GM23338 (cell line): ENCODE results near the gene TSEN2. TPM values are rescaled to one million over a fixed set of nuclear protein-coding genes. Genes with fewer than 3 reads are reported as not detected.
A peak's percentile ranks its signal among the peaks of the same experiment; 100 is the strongest.
"Not testable (repeated sequence)": the region's sequence is repeated elsewhere in the genome, so short reads cannot be mapped to it uniquely, and the experiment has no call there.

Experiments used
- ATAC-seq: fragments of 200-7000 bp; cut with Tn5 transposase; 3 replicates; pipeline ENCODE4 v1.9.1; 2020
- DNase-seq: peaks from one replicate; pipeline ENCODE4 v3.0.0-alpha.2; 2015; ENCODE audit warnings: low spot score
- H2AFZ ChIP-seq: fragments of 200-600 bp; sonication (generic); 2 replicates; pipeline ENCODE4 v1.8.0; 2016; ENCODE audit warnings: antibody characterized with exemption, mild to moderate bottlenecking, moderate library complexity
- H3F3A ChIP-seq: fragments of 200-600 bp; sonication (generic); replicated peaks from 2 replicates; pipeline ENCODE4 v1.8.0; 2017; ENCODE audit warnings: antibody characterized with exemption, mixed run types, low read depth
- H3K27ac ChIP-seq: fragments of 200-600 bp; sonication (generic); 2 replicates; pipeline ENCODE4 v1.6.1; 2016; ENCODE audit warnings: low read depth
- H3K27me3 ChIP-seq: fragments of 200-600 bp; sonication (generic); 2 replicates; pipeline ENCODE4 v1.8.0; 2016; ENCODE audit warnings: mild to moderate bottlenecking, mixed run types, moderate library complexity; ENCODE audit not compliant: insufficient read depth
- H3K36me3 ChIP-seq: fragments of 200-600 bp; sonication (generic); 2 replicates; pipeline ENCODE4 v1.8.0; 2016; ENCODE audit warnings: mild to moderate bottlenecking; ENCODE audit not compliant: insufficient read depth
- H3K4me1 ChIP-seq: fragments of 200-600 bp; sonication (generic); 2 replicates; pipeline ENCODE4 v1.8.0; 2016; ENCODE audit warnings: mild to moderate bottlenecking, moderate library complexity; ENCODE audit not compliant: insufficient read depth
- H3K4me2 ChIP-seq: fragments of 200-600 bp; sonication (generic); 2 replicates; pipeline ENCODE4 v1.7.1; 2017; ENCODE audit warnings: mixed run types
- H3K4me3 ChIP-seq: fragments of 200-600 bp; sonication (generic); 2 replicates; pipeline ENCODE4 v1.6.1; 2016; ENCODE audit warnings: mixed run types
- H3K79me2 ChIP-seq: fragments of 200-600 bp; sonication (generic); replicated peaks from 2 replicates; pipeline ENCODE4 v1.8.0; 2017; ENCODE audit warnings: mild to moderate bottlenecking; ENCODE audit not compliant: insufficient read depth
- H3K9me2 ChIP-seq: fragments of 200-600 bp; sonication (generic); 2 replicates; pipeline ENCODE4 v1.8.0; 2017; ENCODE audit not compliant: insufficient read depth
- H4K20me1 ChIP-seq: fragments of 200-600 bp; sonication (generic); replicated peaks from 2 replicates; pipeline ENCODE4 v1.8.0; 2017; ENCODE audit warnings: mild to moderate bottlenecking; ENCODE audit not compliant: insufficient read depth
- H3K27ac Mint-ChIP-seq: 2 replicates; pipeline ENCODE4 v1.8.0; 2020; ENCODE audit warnings: inconsistent platforms, mild to moderate bottlenecking, moderate library complexity, mixed read lengths
- H3K27me3 Mint-ChIP-seq: 3 replicates; pipeline ENCODE4 v1.8.0; 2022; ENCODE audit warnings: low read depth, mild to moderate bottlenecking, moderate library complexity, mixed read lengths, inconsistent platforms; ENCODE audit not compliant: insufficient read depth, poor library complexity
- H3K36me3 Mint-ChIP-seq: 3 replicates; pipeline ENCODE4 v1.8.0; 2021; ENCODE audit warnings: low read depth, mild to moderate bottlenecking, inconsistent platforms, moderate library complexity, mixed read lengths
- H3K4me1 Mint-ChIP-seq: 3 replicates; pipeline ENCODE4 v1.8.0; 2020; ENCODE audit warnings: mild to moderate bottlenecking, inconsistent platforms, mixed read lengths
- H3K4me3 Mint-ChIP-seq: 3 replicates; pipeline ENCODE4 v1.8.0; 2021; ENCODE audit warnings: moderate library complexity, mild to moderate bottlenecking, inconsistent platforms, mixed read lengths
- H3K9me3 Mint-ChIP-seq: 3 replicates; pipeline ENCODE4 v1.8.0; 2020; ENCODE audit warnings: moderate library complexity, mild to moderate bottlenecking, inconsistent platforms, mixed read lengths
- CTCF ChIP-seq, 2 experiments: fragments of 200-600 bp in 1 of 2; sonication (generic) in 1 of 2; conservative IDR thresholded peaks; 2 replicates each; pipeline versions ENCODE4 v1.5.1 to v1.6.1; 2016 to 2017; ENCODE audit warnings: antibody characterized with exemption in 2 of 2, low read depth in 2 of 2, mild to moderate bottlenecking in 2 of 2, moderate library complexity in 1 of 2
- ETS1 ChIP-seq: IDR thresholded peaks from 2 replicates; pipeline ENCODE4 v1.6.1; 2016; ENCODE audit warnings: antibody characterized with exemption
- EZH2 ChIP-seq: fragments of 200-600 bp; sonication (generic); IDR thresholded peaks from one replicate; pipeline ENCODE4 v1.8.0; 2017; ENCODE audit warnings: antibody characterized with exemption, mild to moderate bottlenecking, low read depth; ENCODE audit not compliant: unreplicated experiment
- NANOG ChIP-seq: IDR thresholded peaks from 2 replicates; pipeline ENCODE4 v1.6.1; 2016; ENCODE audit warnings: antibody characterized with exemption, borderline replicate concordance
- POLR2AphosphoS5 ChIP-seq: IDR thresholded peaks from 2 replicates; pipeline ENCODE4 v1.6.1; 2016; ENCODE audit warnings: antibody characterized with exemption, low read depth
- REST ChIP-seq: IDR thresholded peaks from one replicate; pipeline ENCODE4 v1.6.1; 2018; ENCODE audit warnings: antibody characterized with exemption; ENCODE audit not compliant: unreplicated experiment
- ZNF114 ChIP-seq: fragments of 250-450 bp; sonication (Bioruptor Pico); IDR thresholded peaks from 2 replicates; pipeline ENCODE4 v1.5.0; 2020; ENCODE audit warnings: mild to moderate bottlenecking, moderate library complexity
- ZNF462 ChIP-seq: fragments of 250-450 bp; sonication (Bioruptor Pico); IDR thresholded peaks from 2 replicates; pipeline ENCODE4 v1.5.0; 2020; ENCODE audit warnings: mild to moderate bottlenecking, moderate library complexity
- polyA plus RNA-seq: library from polyadenylated mRNA; unstranded; fragments of >200 nt; fragmentation: Nextera tagmentation; extraction: Ambion mirVana; gene quantifications from 2 replicates; pipeline ENCODE4 v1.2.1, GENCODE V29; 2016
- total RNA-seq: library from RNA; depleted of rRNA; stranded (reverse); fragments of >200 nt; shearing (Covaris generic); gene quantifications from 2 replicates; pipeline ENCODE4 v1.2.3, GENCODE V29; 2014

The TSEN2 gene
- total and polyA plus RNA-seq, 2 experiments from 2014 or later, result 27.7 to 30.0 TPM

DNA sequence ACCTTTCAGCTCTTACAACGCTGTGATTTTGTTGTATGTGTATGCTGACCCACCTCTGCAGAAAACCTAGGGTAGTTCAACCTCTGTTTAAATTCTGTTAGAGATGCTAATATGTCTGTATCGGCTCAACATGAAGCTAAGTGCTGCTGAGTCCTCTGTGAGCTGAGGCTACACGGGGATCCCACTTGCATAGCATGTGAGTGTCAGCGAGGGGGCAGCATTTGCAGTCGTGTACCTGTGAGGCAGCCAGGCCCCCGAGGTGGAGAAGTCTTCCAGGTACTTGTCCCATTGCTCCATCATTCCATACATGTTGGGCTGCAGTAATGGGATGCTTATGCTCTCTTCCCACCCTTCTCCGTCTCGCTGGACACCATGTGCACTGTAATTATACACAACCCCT, 57.3 kb downstream of the TSEN2 start:
- Histone ChIP-seq H3K4me3 (no peak overlapping the region), H4K20me1 (no peaks in the 10 kb centered on the region), H3K27me3 (no peaks in the 10 kb centered on the region), H3K79me2 (no peaks in the 10 kb centered on the region), H2AFZ (no peak overlapping the region), H3F3A (no peaks in the 10 kb centered on the region), H3K4me1 (peaks cover 12% of the 10 kb centered on the region; the same call in 1 of the 2 replicates), H3K27ac (no peak overlapping the region), H3K9me2 (no peaks in the 10 kb centered on the region), H3K4me2 (no peak overlapping the region), H3K36me3 (peaks cover 6% of the 10 kb centered on the region; the same call in 1 of the 2 replicates)
- Mint-ChIP-seq H3K27me3 (peaks cover 3% of the 10 kb centered on the region), H3K9me3 (no peaks in the 10 kb centered on the region), H3K4me1 (peaks cover 30% of the 10 kb centered on the region), H3K27ac (no peak overlapping the region), H3K36me3 (peaks cover 9% of the 10 kb centered on the region; the same call in 1 of the 3 replicates), H3K4me3 (no peak overlapping the region)
- peak; percentile 64 for ATAC-seq
- TF ChIP-seq REST (no peak), CTCF (conservative IDR thresholded peaks at IDR 0.05; ENCODE audit: low read depth in 2 of 2) (peak; percentile 44 to 70), EZH2 (no peak), NANOG (no peak), ETS1 (no peak), ZNF114 (no peak), POLR2AphosphoS5 (no peak), ZNF462 (CRISPR knock-in tag) (no peak)
- DNase-seq, result peak; percentile 69

DNA sequence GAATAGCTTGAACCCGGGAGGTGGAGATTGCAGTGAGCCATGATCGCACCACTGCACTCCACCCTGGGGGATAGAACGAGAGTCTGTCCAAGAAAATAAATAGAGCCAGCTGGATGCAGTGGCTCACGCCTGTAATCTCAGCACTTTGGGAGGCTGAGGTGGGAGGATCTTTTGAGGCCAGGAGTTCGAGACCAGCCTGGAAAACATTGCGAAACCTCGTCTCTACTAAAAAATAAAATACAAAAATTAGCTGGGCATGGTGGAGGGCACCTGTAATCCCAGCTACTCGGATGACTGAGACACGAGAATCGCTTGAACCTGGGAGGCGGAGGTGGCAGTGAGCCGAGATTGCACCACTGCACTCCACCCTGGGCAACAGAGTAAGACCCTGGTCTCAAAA, 59.2 kb downstream of the TSEN2 start:
- H3K4me3 ChIP-seq, H3K4me1 ChIP-seq, H3K27ac ChIP-seq, H3K4me2 ChIP-seq, H3K36me3 ChIP-seq, H3K27ac Mint-ChIP-seq, H3K27me3 Mint-ChIP-seq, H3K9me3 Mint-ChIP-seq, H3K9me2 ChIP-seq, H4K20me1 ChIP-seq, H3K36me3 Mint-ChIP-seq, DNase-seq, H3F3A ChIP-seq, H3K79me2 ChIP-seq, H2AFZ ChIP-seq, H3K4me3 Mint-ChIP-seq, H3K27me3 ChIP-seq, ATAC-seq: not testable (repeated sequence)
- H3K4me1 Mint-ChIP-seq, result peaks cover 21% of the 10 kb centered on the region
